Measurements from ENCODE around the gene DENND4A. TPM values are rescaled to one million over a fixed set of nuclear protein-coding genes. Genes with fewer than 3 reads are reported as not detected.
"Not testable (repeated sequence)": the region's sequence is repeated elsewhere in the genome, so short reads cannot be mapped to it uniquely, and the experiment has no call there.

DENND4A gene
- total RNA-seq, 1 donor from 2014 or later, result 21.9 TPM

GRCh38 chr15:65816441-65816840, 24.3 kb upstream of the DENND4A start:
- no peak for DNase-seq (ENCODE audit: low spot score in 2 of 2)
- peaks cover 0 to 5% of the 10 kb centered on the region in 2 donors for H3K4me1 ChIP-seq
- peaks cover 0 to 7% of the 10 kb centered on the region in 2 donors for H3K9me3 ChIP-seq
- intact Hi-C loops (cut with DNase I), result no loop called here
- no peak overlapping the region for H3K4me3 ChIP-seq
- TF ChIP-seq, protein P1, sequence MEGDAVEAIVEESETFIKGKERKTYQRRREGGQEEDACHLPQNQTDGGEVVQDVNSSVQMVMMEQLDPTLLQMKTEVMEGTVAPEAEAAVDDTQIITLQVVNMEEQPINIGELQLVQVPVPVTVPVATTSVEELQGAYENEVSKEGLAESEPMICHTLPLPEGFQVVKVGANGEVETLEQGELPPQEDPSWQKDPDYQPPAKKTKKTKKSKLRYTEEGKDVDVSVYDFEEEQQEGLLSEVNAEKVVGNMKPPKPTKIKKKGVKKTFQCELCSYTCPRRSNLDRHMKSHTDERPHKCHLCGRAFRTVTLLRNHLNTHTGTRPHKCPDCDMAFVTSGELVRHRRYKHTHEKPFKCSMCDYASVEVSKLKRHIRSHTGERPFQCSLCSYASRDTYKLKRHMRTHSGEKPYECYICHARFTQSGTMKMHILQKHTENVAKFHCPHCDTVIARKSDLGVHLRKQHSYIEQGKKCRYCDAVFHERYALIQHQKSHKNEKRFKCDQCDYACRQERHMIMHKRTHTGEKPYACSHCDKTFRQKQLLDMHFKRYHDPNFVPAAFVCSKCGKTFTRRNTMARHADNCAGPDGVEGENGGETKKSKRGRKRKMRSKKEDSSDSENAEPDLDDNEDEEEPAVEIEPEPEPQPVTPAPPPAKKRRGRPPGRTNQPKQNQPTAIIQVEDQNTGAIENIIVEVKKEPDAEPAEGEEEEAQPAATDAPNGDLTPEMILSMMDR (IDR thresholded peaks at IDR 0.05), result no peak
- no peaks in the 10 kb centered on the region for H3K36me3 ChIP-seq
- H3K27me3 ChIP-seq, result no peaks in the 10 kb centered on the region
- no peak overlapping the region for H3K27ac ChIP-seq

- H3K27me3 ChIP-seq; H3K36me3 ChIP-seq; DNase-seq (ENCODE audit: low spot score in 2 of 2); intact Hi-C loops (cut with DNase I); H3K4me3 ChIP-seq; H3K9me3 ChIP-seq; H3K4me1 ChIP-seq; H3K27ac ChIP-seq: not testable (repeated sequence)
Observed at GRCh38 chr15:65816008-65816407, 23.9 kb upstream of the DENND4A start.

GRCh38 chr15:65814271-65814670, 22.2 kb upstream of the DENND4A start:
- H3K27me3 ChIP-seq; H3K9me3 ChIP-seq; H3K4me1 ChIP-seq; H3K4me3 ChIP-seq; H3K27ac ChIP-seq; H3K36me3 ChIP-seq; intact Hi-C loops (cut with DNase I); DNase-seq (ENCODE audit: low spot score in 2 of 2): not testable (repeated sequence)

DNA sequence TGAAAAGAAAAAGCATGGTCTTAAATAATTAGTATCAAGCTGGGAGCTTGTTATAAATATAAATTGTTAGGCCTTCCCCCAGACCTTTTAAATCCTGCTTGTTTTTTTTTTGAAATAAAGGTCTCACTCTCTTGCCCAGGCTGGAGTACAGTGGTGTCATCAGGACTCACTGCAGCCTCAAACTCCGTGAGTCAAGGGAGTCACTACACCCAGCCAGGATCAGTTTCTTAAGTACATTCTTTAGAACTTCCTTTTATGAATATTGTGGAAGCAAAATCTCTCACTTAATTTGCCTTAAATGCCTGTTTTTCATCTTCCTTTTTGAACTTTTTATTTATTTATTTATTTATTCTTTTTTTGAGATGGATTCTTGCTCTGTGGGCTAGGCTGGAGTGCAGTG, 20.8 kb upstream of the DENND4A start:
- Histone ChIP-seq H3K9me3 (peaks cover 0 to 7% of the 10 kb centered on the region in 2 donors), H3K4me1 (no peaks in the 10 kb centered on the region), H3K36me3 (no peaks in the 10 kb centered on the region), H3K27ac (no peak overlapping the region), H3K27me3 (no peaks in the 10 kb centered on the region), H3K4me3 (no peak overlapping the region)
- DNase-seq (ENCODE audit: low spot score in 2 of 2), result no peak
- intact Hi-C loops (cut with DNase I), result no loop called here
- TF ChIP-seq, protein P1 (IDR thresholded peaks at IDR 0.05), result no peak

- DNase-seq (ENCODE audit: low spot score in 2 of 2), result no peak
- Histone ChIP-seq H3K36me3 (no peaks in the 10 kb centered on the region), H3K4me1 (no peaks in the 10 kb centered on the region), H3K9me3 (peaks cover 0 to 7% of the 10 kb centered on the region in 2 donors), H3K27me3 (no peaks in the 10 kb centered on the region), H3K4me3 (no peak overlapping the region), H3K27ac (no peak overlapping the region)
- TF ChIP-seq, protein P1 (IDR thresholded peaks at IDR 0.05), result no peak
- intact Hi-C loops (cut with DNase I), result no loop called here
Observed at GRCh38 chr15:65812467-65812866, 20.4 kb upstream of the DENND4A start.

DNA sequence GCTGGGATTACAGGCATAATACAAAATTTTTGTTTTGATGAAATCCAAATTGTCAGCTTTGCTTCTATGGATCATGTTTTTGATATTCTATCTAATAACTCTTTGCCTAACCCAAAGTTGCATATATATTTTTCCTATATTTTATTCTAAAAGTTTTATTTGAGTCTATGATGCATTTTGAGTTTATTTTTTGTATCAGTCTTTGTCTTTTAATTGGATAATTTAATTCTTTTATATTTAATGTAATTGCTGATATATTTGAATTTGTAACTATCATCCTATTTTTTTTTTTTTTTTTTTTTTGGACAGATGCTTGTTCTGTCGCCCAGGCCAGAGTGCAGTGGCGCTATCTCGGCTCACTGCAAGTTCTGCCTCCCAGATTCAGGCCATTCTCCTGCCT, 19.7 kb upstream of the DENND4A start:
- Histone ChIP-seq H3K27me3 (no peaks in the 10 kb centered on the region), H3K4me3 (no peak overlapping the region), H3K27ac (no peak overlapping the region), H3K4me1 (no peaks in the 10 kb centered on the region), H3K9me3 (peaks cover 0 to 7% of the 10 kb centered on the region in 2 donors), H3K36me3 (no peaks in the 10 kb centered on the region)
- no peak for DNase-seq (ENCODE audit: low spot score in 2 of 2)
- intact Hi-C loops (cut with DNase I), result no loop called here
- TF ChIP-seq, protein P1 (IDR thresholded peaks at IDR 0.05), result no peak

GRCh38 chr15:65811011-65811733, 19.1 kb upstream of the DENND4A start:
- H3K9me3 ChIP-seq; H3K27ac ChIP-seq; H3K27me3 ChIP-seq; H3K4me3 ChIP-seq; H3K36me3 ChIP-seq; H3K4me1 ChIP-seq; intact Hi-C loops (cut with DNase I); DNase-seq (ENCODE audit: low spot score in 2 of 2): not testable (repeated sequence)
